Measurements from ENCODE around the gene CHTOP.
A peak's percentile ranks its signal among the peaks of the same experiment; 100 is the strongest.

CHTOP gene

DNA sequence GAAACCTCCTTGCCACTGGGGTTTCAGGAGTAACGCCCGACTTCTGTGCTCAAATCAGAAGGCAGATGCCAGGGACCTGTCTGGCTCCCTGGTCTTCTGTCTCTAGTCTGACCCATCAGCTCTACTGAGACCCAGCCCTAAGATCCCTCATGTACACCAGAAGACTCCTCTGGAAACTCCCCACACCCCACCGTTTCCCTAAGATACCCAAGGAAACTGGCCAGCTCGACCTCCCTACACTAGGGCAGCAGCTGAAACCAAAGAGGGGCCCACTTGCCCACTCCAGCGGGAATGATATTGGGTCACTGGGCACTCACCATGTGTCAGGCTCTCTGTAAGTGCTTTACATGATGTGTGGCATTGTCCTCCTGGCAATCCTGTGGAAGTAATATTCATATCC lies 20.5 kb upstream of the CHTOP start:
- no peak for DNase-seq (ENCODE audit: low spot score)

- no peak for DNase-seq (ENCODE audit: low spot score)
Measured at GRCh38 chr1:153614189-153614900, 19.5 kb upstream of the CHTOP start.

DNA sequence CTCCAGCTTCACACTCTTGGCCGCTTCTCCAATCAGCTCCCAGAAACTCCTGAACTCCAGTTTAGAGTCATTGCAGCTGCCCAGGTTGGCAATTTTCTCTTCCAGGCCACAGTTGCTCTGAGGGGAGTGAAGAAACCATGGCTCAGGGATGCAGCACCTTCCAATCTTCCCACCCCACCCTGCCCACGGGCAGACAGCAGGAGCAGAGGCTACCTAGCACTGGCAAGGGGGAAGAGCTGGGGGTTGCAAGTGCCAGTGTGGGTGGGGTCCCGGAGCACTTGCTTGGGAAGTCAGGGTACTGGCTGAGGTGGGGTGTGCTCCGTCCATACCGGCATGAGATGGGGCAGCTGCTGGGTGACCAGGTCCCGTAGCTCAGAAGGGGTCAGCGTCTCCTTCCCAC lies 19.0 kb upstream of the CHTOP start:
- DNase-seq (ENCODE audit: low spot score), result no peak

DNA sequence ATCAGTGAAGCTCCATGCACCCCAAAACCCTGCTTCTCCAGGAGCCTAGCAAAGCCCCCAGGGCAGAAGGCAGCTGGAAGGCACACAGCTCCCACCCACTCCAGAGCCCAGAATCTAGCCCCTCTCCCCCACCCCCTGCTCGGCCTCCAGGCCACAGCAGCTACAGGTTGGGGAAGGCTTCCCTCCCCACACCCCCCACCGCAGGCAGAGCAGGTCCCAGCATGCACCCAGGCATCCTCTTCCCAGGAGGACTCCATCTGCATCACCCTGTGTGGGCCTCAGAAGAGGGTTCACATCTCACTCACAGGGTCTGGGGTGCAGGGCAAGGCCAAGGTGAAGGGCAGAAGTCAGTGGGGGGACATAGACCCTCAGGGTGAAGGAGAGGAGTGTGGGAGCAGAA lies 18.5 kb upstream of the CHTOP start:
- no peak for DNase-seq (ENCODE audit: low spot score)

DNA sequence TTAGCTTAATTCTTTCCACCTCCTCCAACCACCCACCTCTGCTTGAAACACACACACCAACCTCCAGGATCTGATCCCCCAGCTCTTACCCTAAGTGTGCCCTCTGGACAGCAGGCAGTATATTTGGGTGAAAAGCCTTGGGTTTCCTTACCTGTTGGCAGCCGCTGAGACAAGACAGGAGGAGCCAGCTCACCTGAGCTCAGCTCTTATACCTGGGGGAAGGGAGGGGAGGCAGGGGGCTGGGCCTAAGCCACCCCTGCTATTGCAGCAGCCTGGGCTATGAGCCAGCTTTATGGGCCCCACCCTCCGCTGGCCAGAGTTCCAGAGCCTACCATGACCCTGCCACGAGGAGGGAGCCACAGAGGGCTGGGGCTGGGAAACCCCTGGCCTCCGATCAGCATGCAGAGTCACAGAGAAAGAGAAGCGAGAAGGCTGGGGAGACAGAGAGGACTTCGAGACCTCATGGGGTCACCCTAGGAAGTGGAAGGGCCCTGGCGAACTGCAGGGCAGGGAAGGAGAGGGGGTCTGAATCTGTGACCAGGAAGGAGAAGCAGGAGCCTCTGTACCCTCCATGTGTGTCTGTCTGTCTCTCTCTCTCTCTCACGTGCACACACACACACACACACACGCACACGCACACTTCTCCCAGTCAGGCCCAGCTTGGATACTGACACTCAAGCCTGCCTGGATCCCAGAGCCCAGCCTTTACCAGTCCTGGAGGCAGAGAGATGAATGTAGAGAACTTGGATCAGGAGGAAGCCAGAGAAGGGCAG lies 17.5 kb upstream of the CHTOP start, which contains the start of gene S100A14:
Gene S100A14 (minus strand): TSS at position 182 of the 773 bp plus-strand sequence. CDS start 467 bp downstream, outside the sequence.
- no peak for DNase-seq (ENCODE audit: low spot score)

GRCh38 chr1:153616917-153617311 lies 17.0 kb upstream of the CHTOP start:
- DNase-seq (ENCODE audit: low spot score), result no peak

GRCh38 chr1:153617663-153618062 lies 16.2 kb upstream of the CHTOP start:
- DNase-seq (ENCODE audit: low spot score), result peak; percentile 78

- DNase-seq (ENCODE audit: low spot score), result no peak
Measured at GRCh38 chr1:153619171-153619570, 14.7 kb upstream of the CHTOP start.

- no peak for DNase-seq (ENCODE audit: low spot score)
Measured at GRCh38 chr1:153623101-153623500, 10.8 kb upstream of the CHTOP start.

GRCh38 chr1:153624965-153625611 lies 8.8 kb upstream of the CHTOP start:
- no peak for DNase-seq (ENCODE audit: low spot score)

DNA sequence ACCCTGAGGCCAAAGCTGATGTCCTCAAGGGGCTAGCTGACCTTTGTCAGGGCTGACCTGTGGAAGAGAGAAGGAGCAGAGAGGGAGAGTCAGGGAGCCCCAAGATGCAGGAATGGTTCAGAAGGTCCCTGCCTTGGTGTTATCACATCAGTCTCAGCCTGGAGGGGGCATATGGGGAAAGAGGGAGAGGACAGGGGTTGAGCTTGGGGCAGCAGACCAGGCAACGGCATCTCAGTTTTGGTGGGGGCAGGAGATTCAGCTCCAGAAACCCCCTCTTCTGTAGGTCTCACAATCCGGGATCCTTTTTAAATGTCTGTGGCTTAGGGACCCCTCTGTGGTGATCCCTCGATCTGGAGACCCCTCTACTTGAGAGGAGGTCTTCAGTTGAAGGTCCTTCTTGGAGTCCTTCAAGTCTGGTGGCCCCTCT lies 7.4 kb upstream of the CHTOP start:
- no peak for DNase-seq (ENCODE audit: low spot score)

DNA sequence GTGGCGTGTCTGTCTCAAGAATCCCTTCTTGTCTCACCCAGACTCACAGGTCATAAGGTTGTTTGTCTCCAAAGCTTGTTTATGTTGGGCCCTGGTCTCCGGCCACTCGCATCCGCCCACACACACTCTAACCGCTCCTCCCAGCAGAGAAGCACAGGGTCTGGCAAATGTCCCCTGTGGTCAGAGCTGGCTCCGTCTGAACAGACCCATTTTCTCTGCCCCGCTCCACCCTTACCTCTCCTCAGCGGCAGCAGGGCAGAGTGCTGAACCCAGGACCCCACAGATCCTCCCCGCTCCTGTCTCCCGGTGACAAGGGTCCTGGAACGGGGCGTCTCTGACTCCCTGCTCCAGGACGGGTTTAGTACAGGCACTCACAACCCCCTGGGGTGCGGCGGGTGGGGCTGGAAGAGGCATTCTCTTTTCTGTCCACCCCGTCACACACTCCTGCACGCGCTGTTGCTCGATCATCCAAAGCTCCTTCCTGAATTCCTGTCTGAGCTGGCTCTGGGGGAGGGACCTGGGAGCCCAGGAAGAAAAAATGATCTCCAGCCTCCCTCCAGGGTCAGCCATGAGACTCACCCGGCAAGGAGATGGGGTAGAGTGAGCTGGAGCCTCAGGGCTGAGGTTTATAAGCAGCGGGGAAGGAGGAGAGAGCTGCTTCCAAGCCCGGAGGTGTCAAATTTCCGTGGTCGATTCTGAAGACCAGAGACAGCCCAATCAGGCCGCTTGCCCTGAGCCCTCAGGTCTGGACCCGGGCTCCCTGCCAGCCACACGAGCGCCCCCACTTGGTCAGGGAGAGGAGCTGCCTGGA lies 6.8 kb upstream of the CHTOP start, which contains the start of gene S100A13:
Gene S100A13 (minus strand): TSS at position 602 of the 811 bp plus-strand sequence. CDS start 1,033 bp downstream, outside the sequence.
- DNase-seq (ENCODE audit: low spot score), result no peak

DNA sequence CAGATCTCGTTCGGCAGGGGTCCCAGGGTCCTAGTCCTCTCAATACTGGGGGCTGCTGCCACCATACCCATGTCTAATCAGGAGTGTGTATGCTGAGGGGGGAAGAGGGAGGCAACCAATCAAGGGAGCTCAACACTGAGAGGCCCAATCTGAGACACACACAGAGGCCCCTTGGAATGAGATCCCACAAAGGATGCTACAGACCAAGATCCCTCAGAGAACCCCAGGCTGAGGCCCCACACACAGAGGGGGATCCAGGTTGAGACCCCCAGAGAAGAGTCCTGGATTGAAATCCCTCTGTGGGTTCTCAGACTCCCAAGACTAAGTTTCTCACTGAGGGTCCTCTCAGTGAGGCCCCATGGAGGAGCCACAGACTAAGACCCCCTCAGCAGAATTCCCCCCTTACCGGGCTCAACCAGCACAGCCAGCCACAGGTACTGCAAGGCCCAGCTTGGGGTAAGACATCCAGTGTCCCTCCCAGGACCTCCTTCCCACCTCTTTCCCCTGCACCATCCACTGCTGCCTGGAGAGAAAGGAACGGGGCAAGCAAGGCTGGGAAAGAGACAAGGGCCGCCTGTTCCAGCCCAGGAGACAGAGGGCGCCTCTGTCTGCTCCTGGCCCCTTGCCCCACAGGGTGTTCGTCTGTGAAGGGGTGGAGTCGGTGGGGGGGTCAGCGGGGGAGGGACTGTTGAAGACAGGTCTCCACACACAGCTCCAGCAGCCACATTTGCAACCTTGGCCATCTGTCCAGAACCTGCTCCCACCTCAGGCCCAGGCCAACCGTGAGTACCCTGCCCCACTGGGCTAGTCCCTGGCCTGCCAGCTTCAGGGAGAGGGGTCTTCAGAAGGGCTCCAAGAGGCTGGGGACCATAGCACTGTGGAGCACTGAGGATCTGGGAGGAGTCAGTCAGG lies 5.9 kb upstream of the CHTOP start, which contains the start of gene S100A1:
Gene S100A1 (plus strand): TSS at position 720 of the 912 bp plus-strand sequence. CDS start 2,088 bp downstream, outside the sequence.
- DNase-seq (ENCODE audit: low spot score), result no peak

DNA sequence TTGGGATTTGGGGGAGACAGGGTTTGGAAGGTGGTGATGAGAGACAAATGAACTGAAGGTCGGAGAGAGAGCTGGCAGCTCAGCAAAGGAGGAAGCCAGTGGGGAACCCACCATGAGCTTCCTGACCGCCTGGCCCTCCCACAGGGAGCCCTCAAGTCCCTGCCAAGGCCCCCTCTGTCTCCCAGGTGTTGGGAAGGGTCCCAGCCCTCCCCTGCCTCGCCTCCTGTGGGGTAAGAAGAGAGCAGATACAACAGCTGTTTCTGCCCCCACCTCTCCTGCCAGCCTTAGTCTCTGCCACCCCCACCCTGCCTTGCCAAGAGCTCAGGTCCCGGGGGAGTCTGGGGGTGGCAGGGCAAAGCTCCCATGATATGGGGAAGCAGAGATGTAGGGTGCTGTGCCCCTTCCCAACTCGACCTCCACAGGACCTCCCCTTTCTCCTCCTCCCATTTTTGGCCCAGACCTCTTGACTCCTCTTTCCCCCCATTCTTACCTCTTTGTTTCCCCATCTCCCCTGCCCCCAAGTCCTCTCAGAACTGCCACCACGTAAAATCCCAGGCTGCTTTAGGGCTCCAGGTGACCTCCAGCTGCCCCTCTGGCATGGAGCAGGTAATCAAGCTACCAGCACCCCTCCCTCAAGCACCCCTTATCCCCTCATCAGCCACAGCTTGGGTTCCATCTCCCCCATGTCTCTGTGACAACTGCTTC lies 5.1 kb upstream of the CHTOP start:
- no peak for DNase-seq (ENCODE audit: low spot score)

GRCh38 chr1:153629343-153629665 lies 4.6 kb upstream of the CHTOP start:
- no peak for DNase-seq (ENCODE audit: low spot score)

DNA sequence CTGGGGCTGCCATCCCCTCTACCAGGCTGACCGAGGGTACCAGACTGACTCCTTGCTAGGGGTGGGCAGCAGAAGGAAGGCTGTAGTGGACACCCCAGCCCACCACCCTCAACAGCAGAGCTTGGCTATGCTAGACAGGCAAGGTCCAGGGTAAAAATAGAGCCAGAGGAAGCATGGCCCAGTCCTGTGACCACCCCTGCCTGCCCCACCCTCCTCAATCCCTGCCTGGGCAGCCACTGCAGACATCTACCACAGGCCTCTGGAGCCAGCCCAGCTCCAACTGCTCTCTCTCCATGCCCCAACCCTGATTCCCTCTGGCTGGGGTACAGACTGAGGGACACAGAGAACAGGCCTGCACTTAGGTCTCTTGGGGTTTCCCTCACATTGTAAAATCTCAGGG lies 3.9 kb upstream of the CHTOP start:
- DNase-seq (ENCODE audit: low spot score), result no peak

DNA sequence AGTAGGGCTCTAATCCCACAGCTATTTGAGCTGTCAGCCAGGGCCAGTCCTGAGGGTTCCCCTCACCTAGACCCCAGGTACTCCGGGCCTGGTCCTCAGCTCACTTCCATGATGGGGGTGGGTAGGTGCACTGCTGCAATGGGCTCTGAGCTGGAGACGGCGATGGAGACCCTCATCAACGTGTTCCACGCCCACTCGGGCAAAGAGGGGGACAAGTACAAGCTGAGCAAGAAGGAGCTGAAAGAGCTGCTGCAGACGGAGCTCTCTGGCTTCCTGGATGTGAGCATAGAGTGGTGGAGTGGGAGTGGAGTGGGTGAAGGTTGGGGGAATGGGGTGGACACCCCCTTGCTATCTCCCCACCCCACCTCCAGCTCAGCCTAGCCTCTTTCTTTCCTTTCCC lies 3.5 kb upstream of the CHTOP start:
- no peak for DNase-seq (ENCODE audit: low spot score)

DNA sequence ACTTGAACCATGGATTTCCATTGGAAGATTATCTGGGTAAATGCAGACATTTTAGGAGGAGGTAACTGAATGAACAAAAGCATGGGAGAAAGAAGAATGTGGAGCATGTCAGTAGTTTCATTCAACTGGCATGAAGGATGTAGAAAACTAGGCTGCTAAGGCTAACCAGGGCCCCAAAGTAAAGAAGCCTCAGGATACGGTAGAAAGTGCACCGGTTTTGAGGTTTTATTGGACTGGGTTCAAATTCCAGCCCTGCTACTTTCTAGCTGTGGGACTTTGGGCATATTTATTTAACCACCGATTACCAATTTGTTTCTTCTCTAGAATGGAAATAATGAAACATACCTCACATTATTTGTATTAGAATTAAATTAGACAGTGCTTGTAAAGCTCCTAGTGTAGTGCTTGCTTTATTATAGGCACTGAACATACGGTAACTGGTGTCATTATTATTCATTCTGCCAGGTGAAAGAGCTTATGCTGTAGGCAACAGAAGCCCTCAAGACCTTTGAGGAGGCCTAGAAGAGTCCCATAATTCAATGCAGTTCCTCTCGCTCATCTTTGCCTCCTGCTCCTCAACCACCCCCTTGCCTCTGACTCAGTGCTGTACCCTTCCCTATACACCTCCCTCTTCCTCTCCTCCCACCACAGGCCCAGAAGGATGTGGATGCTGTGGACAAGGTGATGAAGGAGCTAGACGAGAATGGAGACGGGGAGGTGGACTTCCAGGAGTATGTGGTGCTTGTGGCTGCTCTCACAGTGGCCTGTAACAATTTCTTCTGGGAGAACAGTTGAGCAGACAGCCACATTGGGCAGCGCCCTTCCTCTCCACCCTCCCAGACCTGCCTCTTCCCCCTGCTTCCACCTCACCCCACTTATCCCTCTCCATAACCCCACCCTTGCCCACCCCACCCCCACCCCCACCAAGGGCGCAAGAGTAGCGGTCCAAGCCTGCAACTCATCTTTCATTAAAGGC lies 2.5 kb upstream of the CHTOP start:
- DNase-seq (ENCODE audit: low spot score), result no peak

DNA sequence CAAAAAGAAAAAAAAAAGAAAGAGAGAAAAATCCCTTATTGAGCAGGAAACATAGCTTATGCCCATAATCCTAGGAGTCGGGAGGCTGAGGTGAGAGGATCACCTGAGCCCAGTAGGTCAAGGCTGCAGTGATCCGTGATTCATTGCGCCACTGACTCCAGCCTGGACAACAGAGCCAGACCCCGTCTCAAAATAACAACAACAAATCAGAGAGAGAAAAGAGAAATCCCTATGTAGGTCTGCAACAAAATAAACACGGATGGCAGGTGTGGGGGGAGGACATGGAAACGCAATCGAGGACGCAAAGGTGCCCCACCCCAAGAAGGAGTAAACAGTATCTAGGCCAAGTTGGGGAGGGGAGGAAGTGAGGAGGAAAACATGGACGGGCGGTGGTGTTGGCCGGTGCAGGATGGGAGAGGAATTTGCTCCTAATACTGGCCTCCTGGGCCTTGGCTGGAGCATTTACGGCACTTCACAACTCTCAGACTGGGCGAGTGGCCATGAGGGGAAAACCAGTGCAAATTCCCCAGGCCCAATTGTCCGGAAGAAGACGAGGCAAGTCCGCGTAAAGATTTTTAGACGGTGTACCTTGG lies 609 bp upstream of the CHTOP start:
- DNase-seq (ENCODE audit: low spot score), result no peak
